NCI-H82 (cell line): ENCODE measurements around the gene MCEMP1.

Source experiments
- DNase-seq: peaks from one replicate; lab custom pipeline; 2025; lab: John Stamatoyannopoulos, UW

The MCEMP1 gene

GRCh38 chr19:7697721-7698287, 20.9 kb downstream of the MCEMP1 start:
- DNase-seq = no peak

GRCh38 chr19:7698583-7698982, 21.7 kb downstream of the MCEMP1 start:
- no peak for DNase-seq

GRCh38 chr19:7699003-7699402, 22.1 kb downstream of the MCEMP1 start:
- no peak for DNase-seq

- DNase-seq = no peak
Observed at GRCh38 chr19:7699417-7700401, 22.8 kb downstream of the MCEMP1 start.

GRCh38 chr19:7701049-7701653, 24.3 kb downstream of the MCEMP1 start:
- DNase-seq = no peak

- no peak for DNase-seq
Observed at GRCh38 chr19:7701654-7702457, 25.0 kb downstream of the MCEMP1 start, which contains the start of gene FCER2. Gene FCER2, minus strand, starts transcription at chr19:7702131. Its CDS starts 2,371 bp downstream, at chr19:7699760.

GRCh38 chr19:7703332-7703731, 26.4 kb downstream of the MCEMP1 start:
- no peak for DNase-seq

GRCh38 chr19:7704280-7705060, 27.6 kb downstream of the MCEMP1 start:
- DNase-seq = no peak

- DNase-seq = no peak
Observed at GRCh38 chr19:7705387-7706187, 28.7 kb downstream of the MCEMP1 start.

GRCh38 chr19:7706188-7706954, 29.5 kb downstream of the MCEMP1 start:
- DNase-seq = no peak

- no peak for DNase-seq
Observed at GRCh38 chr19:7706955-7707456, 30.1 kb downstream of the MCEMP1 start.

- no peak for DNase-seq
Observed at GRCh38 chr19:7709932-7710460, 33.1 kb downstream of the MCEMP1 start.

GRCh38 chr19:7710616-7711015, 33.7 kb downstream of the MCEMP1 start:
- DNase-seq = no peak

- DNase-seq = no peak
Observed at GRCh38 chr19:7715671-7716070, 38.8 kb downstream of the MCEMP1 start.

GRCh38 chr19:7716762-7717161, 39.9 kb downstream of the MCEMP1 start:
- DNase-seq = no peak

- no peak for DNase-seq
Observed at GRCh38 chr19:7718668-7719067, 41.8 kb downstream of the MCEMP1 start.

GRCh38 chr19:7720351-7720750, 43.5 kb downstream of the MCEMP1 start:
- DNase-seq = peak; percentile 98

GRCh38 chr19:7722231-7722651, 45.4 kb downstream of the MCEMP1 start:
- DNase-seq = peak; percentile 96

GRCh38 chr19:7725791-7726190, 48.9 kb downstream of the MCEMP1 start:
- no peak for DNase-seq
